ELR (cell line): ENCODE data around the gene WDR93.
"Not testable (repeated sequence)": the region's sequence is repeated elsewhere in the genome, so short reads cannot be mapped to it uniquely, and the experiment has no call there.

ENCODE experiments used
- DNase-seq: peaks from one replicate; pipeline ENCODE4 v3.0.0-alpha.2; 2015; ENCODE audit warnings: low read depth

The WDR93 gene

DNA sequence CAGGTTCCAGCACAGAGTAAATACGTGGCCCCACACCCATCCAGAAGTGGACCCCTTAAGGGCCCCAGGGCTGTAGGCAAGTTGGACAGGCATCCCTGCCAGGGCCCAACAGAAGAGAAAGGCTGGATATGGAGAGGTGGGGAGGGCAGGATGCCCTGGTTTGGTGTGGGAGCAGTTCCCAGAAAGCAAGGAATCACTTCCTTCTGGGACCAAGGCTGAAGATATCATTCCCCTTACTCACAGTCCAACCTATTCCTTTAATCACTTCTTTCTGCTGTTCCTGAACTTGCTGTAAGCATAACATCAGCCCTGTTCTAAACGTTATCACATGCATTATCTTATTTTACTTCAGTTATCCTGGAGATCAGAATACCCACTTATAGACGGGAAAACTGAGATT lies 79.4 kb downstream of the WDR93 start:
- DNase-seq, result peak; percentile 51

DNA sequence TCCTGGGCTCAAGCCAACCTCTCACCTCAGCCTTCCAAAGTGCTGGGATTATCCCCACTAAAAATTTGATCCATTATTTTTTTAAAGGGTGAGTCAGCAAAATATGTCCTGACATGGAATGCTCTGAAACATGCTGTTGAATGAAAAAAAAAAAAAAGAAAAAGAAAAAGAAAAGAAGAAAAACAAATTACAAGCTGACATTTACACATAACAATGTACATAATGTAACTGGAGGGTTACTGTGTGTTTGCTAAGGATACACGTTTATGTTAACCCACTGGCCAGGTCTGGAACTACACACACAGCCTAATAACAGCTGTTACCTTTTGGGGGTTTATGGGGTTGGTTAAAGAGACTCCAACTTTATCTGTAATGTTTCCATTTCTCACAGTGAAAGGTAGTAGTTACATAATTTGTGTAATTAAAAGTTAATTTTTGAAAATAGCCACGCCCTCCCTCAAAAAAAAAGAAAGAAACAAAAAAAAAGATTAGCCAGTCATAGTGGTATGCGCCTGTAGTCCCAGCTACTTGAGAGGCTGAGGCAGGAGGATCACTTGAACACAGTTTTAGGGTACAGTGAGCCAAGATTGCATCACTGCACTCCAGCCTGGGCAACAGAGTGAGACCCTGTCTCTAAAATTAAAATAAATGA lies 82.4 kb downstream of the WDR93 start:
- DNase-seq, result peak; percentile 50

DNA sequence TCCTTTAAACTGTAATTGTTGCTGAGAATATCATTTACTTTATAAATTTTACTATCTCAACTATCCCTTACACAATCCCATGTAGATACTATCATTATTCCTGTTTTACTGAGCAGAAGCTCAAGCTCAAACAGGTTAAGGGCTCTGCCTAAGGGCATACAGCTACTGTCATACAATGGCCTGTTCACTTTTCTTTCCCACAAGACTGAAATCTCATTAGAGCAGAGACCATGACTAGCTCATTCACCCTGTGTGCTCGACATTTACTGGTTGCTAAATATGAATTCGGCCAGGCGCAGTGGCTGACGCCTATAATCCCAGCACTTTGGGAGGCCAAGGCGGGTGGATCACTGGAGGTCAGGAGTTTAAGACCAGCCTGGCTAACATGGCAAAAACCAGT lies 83.9 kb downstream of the WDR93 start:
- no peak for DNase-seq

DNA sequence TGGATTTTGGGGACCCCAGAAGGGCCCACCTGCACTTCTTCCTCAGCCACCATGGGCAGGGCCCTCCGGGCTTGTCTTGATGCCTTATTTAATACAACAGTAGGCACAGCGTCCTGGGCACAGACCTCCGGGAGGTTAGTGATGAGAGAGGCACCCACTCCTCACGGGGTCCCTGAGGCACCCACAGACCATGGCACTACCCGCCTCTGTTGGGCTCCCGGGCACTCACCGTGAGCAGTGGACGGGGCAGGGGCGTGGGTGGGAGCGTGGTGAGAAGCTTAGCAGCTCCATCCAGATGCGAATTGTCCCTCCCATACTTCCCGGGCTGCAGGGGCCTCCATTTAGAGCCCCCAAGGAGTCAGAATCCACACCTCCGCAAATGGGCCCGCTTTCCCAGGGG lies 85.2 kb downstream of the WDR93 start:
- no peak for DNase-seq

DNA sequence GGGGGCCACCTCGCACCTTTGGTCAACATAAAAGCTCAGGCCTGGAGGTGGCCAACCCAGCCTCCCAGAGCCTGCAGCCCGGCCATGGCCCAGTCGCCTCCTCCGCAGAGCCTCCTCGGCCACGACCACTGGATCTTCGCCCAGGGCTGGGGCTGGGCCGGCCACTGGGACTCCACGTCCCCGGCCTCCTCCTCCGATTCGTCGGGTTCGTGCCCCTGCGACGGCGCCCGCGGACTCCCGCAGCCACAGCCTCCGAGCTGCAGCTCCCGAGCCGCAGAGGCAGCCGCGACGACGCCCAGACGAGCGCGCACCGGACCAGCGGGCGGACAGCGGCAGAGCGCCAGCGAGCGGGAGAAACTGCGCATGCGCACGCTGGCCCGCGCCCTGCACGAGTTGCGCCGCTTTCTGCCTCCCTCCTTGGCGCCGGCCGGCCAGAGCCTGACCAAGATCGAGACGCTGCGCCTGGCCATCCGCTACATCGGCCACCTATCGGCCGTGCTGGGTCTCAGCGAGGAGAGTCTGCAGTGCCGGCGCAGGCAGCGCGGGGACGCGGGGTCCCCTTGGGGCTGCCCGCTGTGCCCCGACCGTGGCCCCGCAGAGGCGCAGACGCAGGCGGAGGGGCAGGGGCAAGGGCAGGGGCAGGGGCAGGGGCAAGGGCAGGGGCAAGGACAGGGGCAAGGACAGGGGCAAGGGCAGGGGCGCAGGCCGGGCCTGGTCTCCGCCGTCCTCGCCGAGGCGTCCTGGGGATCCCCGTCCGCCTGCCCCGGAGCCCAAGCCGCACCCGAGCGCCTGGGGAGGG lies 85.9 kb downstream of the WDR93 start, which contains the start of gene MESP2:
MESP2 (plus strand) TSS at position 59 of the 799 bp plus-strand sequence; CDS start at position 85, 26 bp downstream.
- DNase-seq, result peak; percentile 88

DNA sequence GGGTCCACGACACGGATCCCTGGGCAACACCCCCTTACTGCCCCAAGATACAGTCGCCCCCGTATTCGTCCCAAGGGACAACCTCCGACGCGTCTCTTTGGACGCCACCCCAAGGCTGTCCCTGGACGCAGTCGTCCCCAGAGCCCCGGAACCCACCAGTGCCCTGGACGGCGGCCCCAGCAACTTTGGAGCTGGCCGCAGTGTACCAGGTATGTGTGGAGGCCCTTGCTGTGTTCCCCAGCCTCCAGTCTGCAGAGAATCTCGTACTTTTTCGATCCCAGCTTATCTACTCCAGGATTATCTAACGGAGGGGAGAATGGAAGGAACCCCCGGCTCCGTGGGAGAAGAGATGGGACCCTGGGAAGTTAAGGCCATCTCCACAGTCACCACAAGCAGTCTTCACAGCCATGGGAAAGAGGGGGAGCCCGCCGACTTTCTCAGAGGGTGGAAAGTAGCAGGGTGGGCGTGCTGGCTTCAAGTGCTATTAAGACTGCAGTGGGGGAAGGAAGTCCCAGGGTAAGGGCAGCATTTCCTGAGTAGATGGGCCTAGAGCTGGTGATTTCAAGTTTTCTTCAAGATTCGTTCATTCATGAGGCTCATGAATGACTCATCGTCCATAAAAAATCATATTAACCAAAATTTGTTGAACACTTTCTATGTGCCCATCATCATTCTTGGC lies 86.6 kb downstream of the WDR93 start:
- peak; percentile 29 for DNase-seq

DNA sequence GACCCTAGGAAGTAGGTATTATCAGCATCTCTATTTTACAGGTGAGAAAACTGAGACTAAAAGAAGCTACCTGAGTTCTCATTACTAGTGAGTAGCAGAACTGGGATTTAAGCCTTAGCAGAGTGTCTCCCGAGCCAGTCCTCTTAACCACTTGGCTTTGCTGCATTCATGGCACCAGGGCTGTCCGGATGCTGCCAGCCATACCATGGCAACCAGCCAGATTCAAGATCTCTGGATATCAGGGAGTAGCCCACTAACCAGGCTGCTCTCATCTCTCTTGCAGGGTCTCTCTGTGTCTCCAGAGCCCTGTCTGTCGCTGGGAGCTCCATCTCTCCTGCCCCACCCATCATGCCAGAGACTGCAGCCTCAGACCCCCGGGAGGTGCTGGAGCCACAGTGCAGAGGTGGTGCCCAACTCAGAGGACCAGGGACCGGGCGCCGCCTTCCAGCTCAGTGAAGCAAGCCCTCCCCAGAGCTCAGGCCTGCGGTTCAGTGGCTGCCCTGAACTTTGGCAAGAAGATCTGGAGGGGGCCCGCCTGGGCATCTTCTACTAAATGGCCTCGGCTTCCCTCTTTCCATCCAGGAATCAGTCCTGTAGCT lies 87.3 kb downstream of the WDR93 start:
- DNase-seq, result no peak

DNA sequence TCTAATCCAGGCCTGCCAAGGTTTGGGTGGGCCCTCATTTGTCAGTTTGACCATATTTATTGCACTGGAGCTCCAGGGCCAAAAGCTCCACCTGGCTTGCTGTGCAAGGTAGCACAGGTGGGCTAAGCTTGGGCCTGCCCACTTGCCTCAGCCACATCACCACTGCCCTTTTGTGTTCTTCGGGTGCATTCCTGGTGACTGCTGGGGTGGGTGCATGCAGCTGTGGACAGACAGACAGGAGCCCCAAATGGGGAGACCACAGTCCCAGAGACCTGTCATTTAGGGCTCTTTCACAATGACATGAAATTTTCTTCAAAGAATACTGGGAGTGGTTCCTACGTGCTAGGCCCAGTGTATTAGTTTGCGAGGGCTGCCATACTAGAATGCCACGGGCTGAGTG lies 88.2 kb downstream of the WDR93 start:
- no peak for DNase-seq

DNA sequence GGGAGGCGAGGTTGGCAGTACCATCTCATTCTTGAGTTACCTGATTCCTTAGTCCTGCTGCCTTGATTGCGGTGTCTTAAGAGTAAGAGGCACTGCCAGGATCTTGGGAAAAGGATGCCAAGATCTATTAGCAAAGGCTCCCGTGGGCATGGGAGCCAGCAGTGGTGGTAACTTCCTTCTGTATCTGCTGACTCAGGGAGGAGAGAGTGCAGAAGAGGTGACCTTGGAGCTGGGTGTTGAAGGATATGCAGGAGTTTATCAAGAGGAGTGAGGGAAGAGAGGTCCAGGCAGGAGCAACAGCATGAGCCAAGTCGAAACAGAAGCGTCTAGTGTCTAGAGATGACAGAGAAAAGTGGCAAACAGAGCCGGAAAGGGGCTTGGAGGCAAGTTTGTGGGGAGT lies 90.0 kb downstream of the WDR93 start:
- DNase-seq, result no peak

DNA sequence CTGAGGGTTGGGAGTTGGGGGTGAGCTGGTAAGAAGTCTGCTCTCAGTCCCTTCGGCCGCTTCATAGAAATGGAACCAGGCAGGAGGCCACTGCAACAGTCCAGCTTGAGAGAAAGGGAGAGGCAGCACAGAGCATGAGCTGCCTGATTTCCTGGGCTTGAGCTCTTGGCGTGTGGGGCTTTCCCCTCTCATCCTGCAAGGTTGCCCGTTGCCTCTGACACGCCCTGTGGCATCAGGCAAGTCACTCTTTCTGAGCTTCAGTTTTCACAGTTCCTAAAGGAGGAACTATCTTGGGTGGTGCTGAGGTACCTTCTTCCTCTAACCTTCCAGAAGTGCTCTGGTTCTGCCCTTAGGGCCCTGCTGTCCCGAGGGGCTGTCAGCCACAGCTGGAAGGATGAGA lies 90.4 kb downstream of the WDR93 start:
- peak; percentile 49 for DNase-seq

DNA sequence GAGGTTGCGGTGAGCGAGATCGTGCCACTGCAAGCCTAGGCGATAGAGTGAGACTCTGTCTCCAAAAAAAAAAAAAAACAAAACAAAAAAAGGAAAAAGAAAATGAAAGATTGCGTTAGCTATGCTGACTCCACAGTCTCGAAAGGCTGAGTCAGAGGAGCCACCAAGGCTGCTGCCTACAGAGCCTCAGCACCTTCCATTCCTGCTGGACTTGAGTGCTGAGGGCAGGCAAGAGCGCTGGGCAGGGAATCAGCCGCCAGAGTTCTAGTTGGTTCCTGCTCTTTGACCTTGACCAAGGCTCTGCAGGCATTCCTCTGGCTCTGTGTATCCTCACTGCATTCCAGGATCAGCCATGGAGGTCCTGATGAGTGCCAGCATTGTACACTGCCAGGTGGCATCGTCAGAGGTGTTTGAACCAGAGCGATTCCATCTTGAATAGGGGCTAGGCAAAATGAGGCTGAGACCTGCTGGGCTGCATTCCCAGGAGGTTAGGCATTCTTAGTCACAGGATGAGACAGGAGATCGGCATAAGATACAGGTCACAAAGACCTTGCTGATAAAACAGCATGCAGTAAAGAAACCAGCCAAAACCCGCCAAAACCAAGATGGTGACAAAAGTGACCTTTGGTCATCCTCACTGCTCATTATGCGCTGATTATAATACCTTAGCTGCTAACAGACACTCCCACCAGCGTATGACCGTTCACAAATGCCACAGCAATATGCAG lies 91.4 kb downstream of the WDR93 start:
- DNase-seq, result peak; percentile 81

DNA sequence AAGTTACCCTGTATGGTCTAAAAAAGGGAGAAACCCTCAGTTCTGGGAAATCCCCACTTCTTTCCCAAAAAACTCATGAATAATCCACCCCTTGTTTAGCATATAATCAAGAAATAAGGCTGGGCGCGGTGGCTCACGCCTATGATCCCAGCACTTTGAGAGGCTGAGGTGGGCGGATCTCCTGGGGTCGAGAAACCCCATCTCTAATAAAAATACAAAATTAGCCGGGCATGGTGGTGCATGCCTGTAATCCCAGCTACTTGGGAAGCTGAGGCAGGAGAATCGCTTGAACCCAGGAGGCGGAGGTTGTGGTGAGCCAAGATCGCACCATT lies 92.0 kb downstream of the WDR93 start:
- not testable (repeated sequence) for DNase-seq

DNA sequence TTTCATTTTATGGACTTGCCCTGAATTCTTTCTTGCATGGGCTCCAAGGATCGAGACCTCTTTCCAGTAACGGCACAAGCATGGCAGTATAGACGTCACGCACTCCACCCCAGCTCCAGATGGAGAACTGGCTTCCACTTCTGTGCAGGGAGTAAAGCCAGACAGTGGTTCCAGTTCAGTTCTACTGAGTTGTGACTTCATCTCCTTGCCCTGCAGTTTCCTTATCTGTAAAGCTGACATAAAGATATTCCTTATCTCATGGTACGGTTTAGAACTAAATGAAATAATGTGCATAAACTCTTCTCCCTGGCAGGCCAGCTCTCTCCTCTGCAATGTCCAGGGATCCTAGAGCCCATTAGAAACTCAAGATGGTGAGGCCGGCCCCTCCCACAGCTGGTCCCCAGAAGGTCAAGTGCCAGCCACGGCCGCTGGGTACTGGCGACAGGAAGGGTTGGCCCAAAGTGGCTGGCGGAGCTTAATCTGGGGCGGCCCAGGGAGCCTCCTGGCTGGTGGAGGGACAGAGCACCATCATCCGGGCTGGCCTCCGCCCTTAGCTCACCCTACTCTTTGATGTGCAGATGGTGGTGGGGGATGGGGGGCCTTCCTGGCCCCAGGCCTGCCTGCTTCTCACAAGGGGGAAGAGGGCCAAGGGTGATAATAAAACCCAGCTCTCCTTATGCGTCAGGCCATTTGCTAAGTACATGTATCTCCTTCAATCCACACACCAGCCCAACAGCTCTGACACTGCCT lies 92.7 kb downstream of the WDR93 start:
- DNase-seq, result peak; percentile 33

DNA sequence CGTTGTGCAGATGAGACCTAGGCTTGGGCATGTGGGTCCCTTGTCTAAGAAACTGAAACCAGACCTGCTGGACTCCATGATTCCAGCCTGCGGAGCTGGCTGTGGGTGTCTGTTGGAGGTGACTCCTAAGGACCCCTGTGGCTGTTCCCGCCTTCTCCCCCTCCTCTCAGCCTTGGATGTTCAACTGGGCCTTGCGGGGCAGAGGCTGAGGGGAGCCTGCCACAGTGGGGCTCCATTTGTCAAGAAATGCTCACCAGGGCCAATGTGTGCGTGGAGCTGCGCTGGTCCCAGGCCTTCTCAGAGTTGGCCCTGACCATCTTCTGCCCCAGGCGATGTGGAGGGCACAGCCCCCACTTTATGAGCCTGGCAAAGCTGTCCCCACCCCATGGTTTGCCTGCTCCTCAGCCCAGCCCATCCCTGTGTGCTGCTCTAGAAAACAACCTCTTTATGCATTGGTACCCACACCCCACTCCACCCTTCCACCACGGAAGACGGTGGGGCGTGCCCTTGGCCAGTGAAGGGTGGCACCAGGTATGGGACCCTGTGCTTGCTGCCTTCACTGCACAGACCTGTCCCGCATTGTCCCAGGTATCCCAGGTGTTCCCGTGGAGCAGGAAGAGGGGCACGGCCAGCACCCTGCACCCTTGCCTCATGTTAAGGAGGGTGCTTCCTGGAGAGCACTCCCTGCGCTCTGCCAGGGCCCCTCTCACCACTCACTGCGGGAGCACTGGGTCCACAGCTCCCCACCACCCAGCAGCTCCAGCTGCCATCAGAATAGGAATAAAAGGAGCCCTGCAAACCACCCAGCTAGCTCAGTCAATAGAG lies 93.5 kb downstream of the WDR93 start:
- no peak for DNase-seq

DNA sequence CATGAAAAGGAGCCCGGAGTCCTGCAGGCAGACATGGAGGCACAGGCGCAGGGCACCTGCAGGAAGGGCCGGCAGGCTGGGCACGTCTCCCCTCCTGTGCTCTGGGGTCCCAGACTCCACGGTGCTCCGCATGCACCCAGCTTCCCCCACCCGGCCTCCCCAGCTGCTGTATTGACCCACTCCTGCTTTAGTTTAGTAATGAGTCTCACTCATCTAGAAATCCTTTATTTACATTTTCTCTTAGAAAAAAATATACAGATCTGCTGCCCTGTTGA lies 94.0 kb downstream of the WDR93 start:
- DNase-seq, result no peak

DNA sequence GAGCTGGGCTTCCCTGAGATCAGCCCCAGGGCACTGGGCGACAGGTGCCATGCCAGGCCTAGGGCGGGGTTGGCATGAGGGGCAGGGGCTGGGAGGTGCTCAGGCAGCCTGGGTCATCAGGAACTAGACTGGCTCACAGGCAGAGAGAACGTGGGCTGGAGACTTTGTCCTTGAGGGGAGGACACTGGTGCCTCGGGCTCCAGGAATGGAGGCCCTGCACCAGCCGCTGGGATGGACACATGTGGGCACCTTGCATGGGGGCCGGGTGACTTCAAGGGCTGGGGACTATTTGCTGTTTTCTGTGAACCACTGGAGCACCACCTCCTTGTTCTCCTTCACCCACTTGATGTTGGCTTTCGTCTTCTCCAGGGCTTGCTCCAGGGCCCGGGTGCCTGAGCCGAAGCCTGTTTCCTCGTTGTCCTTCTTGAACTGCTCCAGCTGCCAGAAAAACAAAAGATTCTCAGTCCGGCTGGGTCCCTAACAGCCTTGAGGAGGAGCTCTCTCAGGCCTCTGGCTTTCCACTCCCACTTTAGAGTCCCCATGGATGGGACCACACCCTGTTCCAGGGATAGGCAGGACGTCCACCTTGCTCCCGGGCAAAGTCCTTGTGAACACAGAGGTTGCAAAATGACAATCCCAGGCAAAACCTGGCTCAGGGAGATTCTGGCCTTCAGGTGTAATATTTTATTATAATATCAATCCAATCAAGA lies 94.6 kb downstream of the WDR93 start:
- no peak for DNase-seq

DNA sequence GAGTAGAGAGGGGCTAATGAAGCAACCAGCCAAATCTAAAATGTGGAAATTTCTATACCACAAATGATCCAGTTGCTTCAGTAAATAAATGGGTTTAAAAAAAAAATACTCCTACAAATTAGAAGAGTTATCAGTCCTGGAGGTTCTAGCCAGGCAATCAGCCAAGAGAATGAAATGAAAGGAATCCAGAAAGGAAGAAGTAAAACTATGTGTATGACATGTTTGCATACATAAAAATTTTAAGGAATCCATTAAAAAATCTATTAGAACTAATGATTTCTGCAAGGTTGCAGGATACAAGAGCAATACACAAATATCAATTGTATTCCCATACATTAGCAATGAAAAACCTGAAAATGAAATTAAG lies 95.1 kb downstream of the WDR93 start:
- no peak for DNase-seq

DNA sequence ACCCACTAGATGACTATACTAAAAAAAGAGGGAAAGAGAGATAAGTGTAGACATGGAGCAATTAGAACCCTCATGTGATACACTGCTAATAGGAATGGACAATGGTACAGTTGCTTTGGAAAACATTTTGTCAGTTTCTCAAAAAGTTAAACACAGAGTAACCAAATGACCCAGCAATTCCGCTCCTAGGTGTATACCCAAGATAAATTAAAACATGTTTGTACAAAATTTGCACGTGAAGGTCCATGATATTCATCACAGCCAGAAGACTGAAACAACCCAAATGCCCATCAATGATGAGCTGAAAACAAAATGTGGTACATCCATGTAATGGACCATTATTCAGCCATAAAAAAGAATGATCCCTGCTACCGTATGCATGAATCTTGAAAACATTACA lies 97.3 kb downstream of the WDR93 start:
- no peak for DNase-seq

DNA sequence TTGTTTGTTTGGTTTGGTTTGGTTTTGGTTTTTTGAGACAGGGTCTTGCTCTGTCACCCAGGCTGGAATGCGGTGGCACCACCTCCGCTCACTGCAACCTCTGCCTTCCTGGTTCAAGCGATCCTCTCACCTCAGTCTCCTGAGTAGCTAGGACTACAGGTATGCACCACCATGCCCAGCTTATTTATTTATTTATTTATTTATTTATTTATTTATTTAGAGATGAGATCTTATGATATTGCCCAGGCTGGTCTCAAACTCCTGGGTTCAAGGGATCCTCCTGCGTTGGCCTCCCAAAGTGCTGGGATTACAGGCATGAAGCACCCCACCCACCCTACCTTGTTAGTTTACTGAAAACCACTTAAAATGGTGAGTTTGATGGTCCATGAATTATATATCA lies 98.0 kb downstream of the WDR93 start:
- DNase-seq, result not testable (repeated sequence)

DNA sequence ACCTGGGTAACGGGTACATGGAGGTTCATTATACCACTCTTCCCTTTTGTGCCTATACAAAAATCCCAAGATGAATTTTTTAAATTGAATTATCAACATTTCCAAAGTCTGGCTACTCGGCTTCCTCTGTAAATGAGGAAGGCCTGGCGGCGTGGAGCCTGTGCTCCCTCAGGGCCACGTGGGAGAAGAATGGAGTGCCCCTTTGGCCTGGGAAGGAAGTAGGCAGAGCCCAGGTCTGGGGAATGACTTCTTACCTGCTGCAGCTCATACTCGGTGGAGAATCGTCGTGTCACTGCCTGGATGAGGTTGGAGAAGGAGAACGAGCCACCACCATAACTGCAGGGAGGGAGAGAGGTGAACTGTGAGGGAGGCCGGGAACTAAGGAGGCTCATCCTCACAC lies 99.6 kb downstream of the WDR93 start:
- DNase-seq, result no peak
